SK-N-SH (cell line): ENCODE results near the gene QRICH2.

Experiments
- CHD2 ChIP-seq: fragments of 150-350 bp; IDR thresholded peaks from 2 replicates; pipeline ENCODE4 v1.6.1; 2018; ENCODE audit warnings: low read length; ENCODE audit not compliant: partially characterized antibody
- ELF1 ChIP-seq: IDR thresholded peaks from 2 replicates; pipeline ENCODE4 v1.4.0; 2012
- EP300 ChIP-seq, 2 experiments: IDR thresholded peaks; 2 replicates each; pipeline versions ENCODE4 v1.4.0 to v1.6.1; 2012; ENCODE audit warnings: borderline replicate concordance in 1 of 2, low read depth in 1 of 2, low read length in 1 of 2
- GATA2 ChIP-seq: sonication (generic); formaldehyde crosslinking; IDR thresholded peaks from 2 replicates; pipeline ENCODE4 v1.5.0; 2020; ENCODE audit warnings: mild to moderate bottlenecking, missing genetic modification reagents
- JUND ChIP-seq: IDR thresholded peaks from 2 replicates; pipeline ENCODE4 v1.4.0; 2012
- SIN3A ChIP-seq: IDR thresholded peaks from 2 replicates; pipeline ENCODE4 v1.6.1; 2012; ENCODE audit warnings: low read depth, mild to moderate bottlenecking, low read length, moderate library complexity, borderline replicate concordance
- TAF1 ChIP-seq: IDR thresholded peaks from 2 replicates; pipeline ENCODE4 v1.6.1; 2012; ENCODE audit warnings: low read depth, mild to moderate bottlenecking, low read length, moderate library complexity, borderline replicate concordance
- YY1 ChIP-seq: IDR thresholded peaks from 2 replicates; pipeline ENCODE4 v1.4.0; 2012; ENCODE audit warnings: low read depth, mild to moderate bottlenecking
- TF ChIP-seq, protein P1 (sequence below): fragments of 200-600 bp; sonication (generic); IDR thresholded peaks from 2 replicates; pipeline ENCODE4 v1.6.1; 2017; ENCODE audit warnings: antibody characterized with exemption, mild to moderate bottlenecking, moderate library complexity
- TF ChIP-seq, protein P2 (sequence below): IDR thresholded peaks from 2 replicates; pipeline ENCODE4 v1.4.0; 2012; ENCODE audit warnings: low read depth, borderline replicate concordance
- TF ChIP-seq, protein P3 (sequence below): IDR thresholded peaks from 2 replicates; pipeline ENCODE4 v1.6.1; 2012; ENCODE audit warnings: mild to moderate bottlenecking, low read depth, low read length, moderate library complexity
- TF ChIP-seq, protein P4 (sequence below): IDR thresholded peaks from 2 replicates; pipeline ENCODE4; 2012
- TF ChIP-seq, protein P5 (sequence below): fragments of 150-350 bp; IDR thresholded peaks from 2 replicates; pipeline ENCODE4 v1.6.1; 2016; ENCODE audit warnings: mild to moderate bottlenecking, low read depth, low read length

DNA sequence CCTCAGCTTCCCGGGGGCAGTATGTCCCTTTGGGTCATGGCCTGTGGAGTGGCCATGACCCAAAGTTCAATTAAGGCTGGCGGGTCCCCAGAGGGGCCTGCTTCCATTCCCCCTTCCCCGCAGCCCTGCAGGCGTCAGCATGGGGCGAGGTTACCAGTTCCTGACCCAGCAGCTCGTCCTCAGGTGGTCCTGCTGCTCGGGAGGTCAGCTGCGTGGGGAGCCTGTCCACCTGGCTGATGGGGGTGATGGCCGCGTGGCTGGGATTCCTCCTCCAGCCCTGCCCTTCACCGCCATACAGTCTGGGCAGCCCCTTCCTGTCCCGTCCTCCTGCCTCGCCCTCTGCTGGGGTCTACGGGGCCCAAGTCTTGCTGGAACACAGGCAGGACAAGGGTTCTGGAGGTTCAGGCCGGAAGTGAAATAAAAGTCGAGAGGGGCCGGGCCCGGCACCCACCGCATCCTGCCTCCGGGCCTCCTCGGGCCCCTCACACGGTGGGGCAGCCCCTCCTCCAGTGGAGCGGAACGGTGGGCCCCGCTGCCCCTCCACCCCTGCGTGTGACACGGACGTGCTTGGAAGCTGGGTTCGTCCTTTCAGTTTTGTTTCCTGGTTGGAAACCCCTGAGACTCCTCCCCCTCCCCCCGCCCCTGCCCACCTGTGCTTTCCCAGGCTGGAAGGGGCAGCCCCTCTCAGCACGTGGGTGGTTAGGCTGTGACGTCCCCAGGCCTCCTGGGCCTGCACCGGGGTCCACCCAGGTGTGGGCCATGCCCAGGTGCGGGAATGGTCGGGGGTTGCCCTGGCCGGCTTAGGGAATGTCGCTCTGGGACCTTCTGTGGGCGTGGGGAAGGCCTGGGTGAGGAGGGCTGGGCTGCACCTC lies 36.2 kb downstream of the QRICH2 start:
- TF ChIP-seq, protein P1, sequence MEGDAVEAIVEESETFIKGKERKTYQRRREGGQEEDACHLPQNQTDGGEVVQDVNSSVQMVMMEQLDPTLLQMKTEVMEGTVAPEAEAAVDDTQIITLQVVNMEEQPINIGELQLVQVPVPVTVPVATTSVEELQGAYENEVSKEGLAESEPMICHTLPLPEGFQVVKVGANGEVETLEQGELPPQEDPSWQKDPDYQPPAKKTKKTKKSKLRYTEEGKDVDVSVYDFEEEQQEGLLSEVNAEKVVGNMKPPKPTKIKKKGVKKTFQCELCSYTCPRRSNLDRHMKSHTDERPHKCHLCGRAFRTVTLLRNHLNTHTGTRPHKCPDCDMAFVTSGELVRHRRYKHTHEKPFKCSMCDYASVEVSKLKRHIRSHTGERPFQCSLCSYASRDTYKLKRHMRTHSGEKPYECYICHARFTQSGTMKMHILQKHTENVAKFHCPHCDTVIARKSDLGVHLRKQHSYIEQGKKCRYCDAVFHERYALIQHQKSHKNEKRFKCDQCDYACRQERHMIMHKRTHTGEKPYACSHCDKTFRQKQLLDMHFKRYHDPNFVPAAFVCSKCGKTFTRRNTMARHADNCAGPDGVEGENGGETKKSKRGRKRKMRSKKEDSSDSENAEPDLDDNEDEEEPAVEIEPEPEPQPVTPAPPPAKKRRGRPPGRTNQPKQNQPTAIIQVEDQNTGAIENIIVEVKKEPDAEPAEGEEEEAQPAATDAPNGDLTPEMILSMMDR = no peak
- no peak for TF ChIP-seq EP300 (IDR thresholded peaks at IDR 0.05; ENCODE audit: borderline replicate concordance in 1 of 2, low read depth in 1 of 2, low read length in 1 of 2)
- TF ChIP-seq, protein P2, sequence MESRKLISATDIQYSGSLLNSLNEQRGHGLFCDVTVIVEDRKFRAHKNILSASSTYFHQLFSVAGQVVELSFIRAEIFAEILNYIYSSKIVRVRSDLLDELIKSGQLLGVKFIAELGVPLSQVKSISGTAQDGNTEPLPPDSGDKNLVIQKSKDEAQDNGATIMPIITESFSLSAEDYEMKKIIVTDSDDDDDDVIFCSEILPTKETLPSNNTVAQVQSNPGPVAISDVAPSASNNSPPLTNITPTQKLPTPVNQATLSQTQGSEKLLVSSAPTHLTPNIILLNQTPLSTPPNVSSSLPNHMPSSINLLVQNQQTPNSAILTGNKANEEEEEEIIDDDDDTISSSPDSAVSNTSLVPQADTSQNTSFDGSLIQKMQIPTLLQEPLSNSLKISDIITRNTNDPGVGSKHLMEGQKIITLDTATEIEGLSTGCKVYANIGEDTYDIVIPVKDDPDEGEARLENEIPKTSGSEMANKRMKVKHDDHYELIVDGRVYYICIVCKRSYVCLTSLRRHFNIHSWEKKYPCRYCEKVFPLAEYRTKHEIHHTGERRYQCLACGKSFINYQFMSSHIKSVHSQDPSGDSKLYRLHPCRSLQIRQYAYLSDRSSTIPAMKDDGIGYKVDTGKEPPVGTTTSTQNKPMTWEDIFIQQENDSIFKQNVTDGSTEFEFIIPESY = no peak
- TF ChIP-seq, protein P3, sequence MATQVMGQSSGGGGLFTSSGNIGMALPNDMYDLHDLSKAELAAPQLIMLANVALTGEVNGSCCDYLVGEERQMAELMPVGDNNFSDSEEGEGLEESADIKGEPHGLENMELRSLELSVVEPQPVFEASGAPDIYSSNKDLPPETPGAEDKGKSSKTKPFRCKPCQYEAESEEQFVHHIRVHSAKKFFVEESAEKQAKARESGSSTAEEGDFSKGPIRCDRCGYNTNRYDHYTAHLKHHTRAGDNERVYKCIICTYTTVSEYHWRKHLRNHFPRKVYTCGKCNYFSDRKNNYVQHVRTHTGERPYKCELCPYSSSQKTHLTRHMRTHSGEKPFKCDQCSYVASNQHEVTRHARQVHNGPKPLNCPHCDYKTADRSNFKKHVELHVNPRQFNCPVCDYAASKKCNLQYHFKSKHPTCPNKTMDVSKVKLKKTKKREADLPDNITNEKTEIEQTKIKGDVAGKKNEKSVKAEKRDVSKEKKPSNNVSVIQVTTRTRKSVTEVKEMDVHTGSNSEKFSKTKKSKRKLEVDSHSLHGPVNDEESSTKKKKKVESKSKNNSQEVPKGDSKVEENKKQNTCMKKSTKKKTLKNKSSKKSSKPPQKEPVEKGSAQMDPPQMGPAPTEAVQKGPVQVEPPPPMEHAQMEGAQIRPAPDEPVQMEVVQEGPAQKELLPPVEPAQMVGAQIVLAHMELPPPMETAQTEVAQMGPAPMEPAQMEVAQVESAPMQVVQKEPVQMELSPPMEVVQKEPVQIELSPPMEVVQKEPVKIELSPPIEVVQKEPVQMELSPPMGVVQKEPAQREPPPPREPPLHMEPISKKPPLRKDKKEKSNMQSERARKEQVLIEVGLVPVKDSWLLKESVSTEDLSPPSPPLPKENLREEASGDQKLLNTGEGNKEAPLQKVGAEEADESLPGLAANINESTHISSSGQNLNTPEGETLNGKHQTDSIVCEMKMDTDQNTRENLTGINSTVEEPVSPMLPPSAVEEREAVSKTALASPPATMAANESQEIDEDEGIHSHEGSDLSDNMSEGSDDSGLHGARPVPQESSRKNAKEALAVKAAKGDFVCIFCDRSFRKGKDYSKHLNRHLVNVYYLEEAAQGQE = no peak
- no peak for TF ChIP-seq YY1
- TF ChIP-seq SIN3A = no peak
- TF ChIP-seq TAF1 = no peak
- TF ChIP-seq, protein P4, sequence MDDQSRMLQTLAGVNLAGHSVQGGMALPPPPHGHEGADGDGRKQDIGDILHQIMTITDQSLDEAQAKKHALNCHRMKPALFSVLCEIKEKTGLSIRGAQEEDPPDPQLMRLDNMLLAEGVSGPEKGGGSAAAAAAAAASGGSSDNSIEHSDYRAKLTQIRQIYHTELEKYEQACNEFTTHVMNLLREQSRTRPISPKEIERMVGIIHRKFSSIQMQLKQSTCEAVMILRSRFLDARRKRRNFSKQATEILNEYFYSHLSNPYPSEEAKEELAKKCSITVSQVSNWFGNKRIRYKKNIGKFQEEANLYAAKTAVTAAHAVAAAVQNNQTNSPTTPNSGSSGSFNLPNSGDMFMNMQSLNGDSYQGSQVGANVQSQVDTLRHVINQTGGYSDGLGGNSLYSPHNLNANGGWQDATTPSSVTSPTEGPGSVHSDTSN = no peak
- TF ChIP-seq CHD2 = no peak
- TF ChIP-seq GATA2 = no peak
- TF ChIP-seq, protein P5, sequence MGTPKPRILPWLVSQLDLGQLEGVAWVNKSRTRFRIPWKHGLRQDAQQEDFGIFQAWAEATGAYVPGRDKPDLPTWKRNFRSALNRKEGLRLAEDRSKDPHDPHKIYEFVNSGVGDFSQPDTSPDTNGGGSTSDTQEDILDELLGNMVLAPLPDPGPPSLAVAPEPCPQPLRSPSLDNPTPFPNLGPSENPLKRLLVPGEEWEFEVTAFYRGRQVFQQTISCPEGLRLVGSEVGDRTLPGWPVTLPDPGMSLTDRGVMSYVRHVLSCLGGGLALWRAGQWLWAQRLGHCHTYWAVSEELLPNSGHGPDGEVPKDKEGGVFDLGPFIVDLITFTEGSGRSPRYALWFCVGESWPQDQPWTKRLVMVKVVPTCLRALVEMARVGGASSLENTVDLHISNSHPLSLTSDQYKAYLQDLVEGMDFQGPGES = no peak
- TF ChIP-seq JUND = no peak
- TF ChIP-seq ELF1 = no peak
